A673 (cell line): ENCODE data around the gene GPR161. TPM values are rescaled to one million over a fixed set of nuclear protein-coding genes. Genes with fewer than 3 reads are reported as not detected.
A peak's percentile ranks its signal among the peaks of the same experiment; 100 is the strongest.

Experiments
- BruUV-seq: library from RNA; stranded (reverse); fragments of 400-500 nt; replicated peaks from 2 replicates; lab custom pipeline; 2021; lab: Mats Ljungman, UMichigan
- CTCF ChIA-PET: fragments of 300-600 bp; sonication (Branson Sonifier 250); formaldehyde crosslinking; loops from one replicate; lab custom pipeline; 2022; ENCODE audit warnings: antibody characterized with exemption; lab: Charles Lee
- POLR2A ChIA-PET: fragments of 300-600 bp; sonication (Branson Sonifier 250); formaldehyde crosslinking; loops from one replicate; lab custom pipeline; 2022; ENCODE audit warnings: antibody characterized with exemption; ENCODE audit not compliant: low non-redundant PET; lab: Charles Lee
- DNase-seq: peaks from one replicate; pipeline ENCODE4 v3.0.0-alpha.2; 2015; ENCODE audit warnings: low spot score
- H3K27ac ChIP-seq: fragments of 200-600 bp; sonication (generic); 2 replicates; pipeline ENCODE4 v1.5.1; 2016; ENCODE audit warnings: mixed run types, low read depth, mild to moderate bottlenecking, mixed read lengths, antibody characterized with exemption, low read length; ENCODE audit not compliant: poor library complexity, severe bottlenecking
- H3K27me3 ChIP-seq: fragments of 200-600 bp; sonication (generic); replicated peaks from 2 replicates; pipeline ENCODE4 v1.6.1; 2017; ENCODE audit warnings: mixed run types, low read depth, mild to moderate bottlenecking, mixed read lengths, antibody characterized with exemption, low read length; ENCODE audit not compliant: insufficient read depth, poor library complexity
- H3K36me3 ChIP-seq: fragments of 200-600 bp; sonication (generic); 2 replicates; pipeline ENCODE4 v1.6.1; 2016; ENCODE audit warnings: mixed run types, mild to moderate bottlenecking, mixed read lengths, antibody characterized with exemption, low read length; ENCODE audit not compliant: insufficient read depth, poor library complexity, severe bottlenecking
- H3K4me1 ChIP-seq: fragments of 200-600 bp; sonication (generic); 2 replicates; pipeline ENCODE4 v1.6.1; 2017; ENCODE audit warnings: mixed run types, mild to moderate bottlenecking, mixed read lengths, antibody characterized with exemption, low read length; ENCODE audit not compliant: insufficient read depth, poor library complexity, severe bottlenecking
- H3K4me3 ChIP-seq: fragments of 200-600 bp; sonication (generic); 2 replicates; pipeline ENCODE4 v1.5.1; 2016; ENCODE audit warnings: low read depth, mixed run types, mild to moderate bottlenecking, mixed read lengths, low read length; ENCODE audit not compliant: poor library complexity, severe bottlenecking
- H3K9me3 ChIP-seq: fragments of 200-600 bp; sonication (generic); 2 replicates; pipeline ENCODE4 v1.6.1; 2016; ENCODE audit warnings: mixed run types, low read depth, mild to moderate bottlenecking, mixed read lengths, antibody characterized with exemption, low read length; ENCODE audit not compliant: poor library complexity, severe bottlenecking
- EZH2 ChIP-seq: fragments of 200-600 bp; sonication (generic); IDR thresholded peaks from 2 replicates; pipeline ENCODE4 v1.6.1; 2017; ENCODE audit warnings: borderline replicate concordance, low read depth, mild to moderate bottlenecking, mixed read lengths, antibody characterized with exemption, low read length; ENCODE audit not compliant: poor library complexity, severe bottlenecking
- intact Hi-C: fragments of 100-400 bp; cut with micrococcal nuclease; formaldehyde crosslinking; loops from one replicate; pipeline ENCODE4 v1.10.0; 2022; ENCODE audit not compliant: unreplicated experiment
- total RNA-seq: library from RNA; stranded (reverse); gene quantifications from 2 replicates; pipeline ENCODE4 v1.2.3, GENCODE V29; 2021
- TF ChIP-seq, protein P1 (sequence below): fragments of 300-800, 200-600 bp; sonication (generic); conservative IDR thresholded peaks from 2 replicates; pipeline ENCODE4 v1.5.1; 2017; ENCODE audit warnings: low read depth, mild to moderate bottlenecking, antibody characterized with exemption, low read length, moderate library complexity, mixed read lengths

GPR161 gene
- total RNA-seq, 1 experiment from 2014 or later: 17.4 TPM

DNA sequence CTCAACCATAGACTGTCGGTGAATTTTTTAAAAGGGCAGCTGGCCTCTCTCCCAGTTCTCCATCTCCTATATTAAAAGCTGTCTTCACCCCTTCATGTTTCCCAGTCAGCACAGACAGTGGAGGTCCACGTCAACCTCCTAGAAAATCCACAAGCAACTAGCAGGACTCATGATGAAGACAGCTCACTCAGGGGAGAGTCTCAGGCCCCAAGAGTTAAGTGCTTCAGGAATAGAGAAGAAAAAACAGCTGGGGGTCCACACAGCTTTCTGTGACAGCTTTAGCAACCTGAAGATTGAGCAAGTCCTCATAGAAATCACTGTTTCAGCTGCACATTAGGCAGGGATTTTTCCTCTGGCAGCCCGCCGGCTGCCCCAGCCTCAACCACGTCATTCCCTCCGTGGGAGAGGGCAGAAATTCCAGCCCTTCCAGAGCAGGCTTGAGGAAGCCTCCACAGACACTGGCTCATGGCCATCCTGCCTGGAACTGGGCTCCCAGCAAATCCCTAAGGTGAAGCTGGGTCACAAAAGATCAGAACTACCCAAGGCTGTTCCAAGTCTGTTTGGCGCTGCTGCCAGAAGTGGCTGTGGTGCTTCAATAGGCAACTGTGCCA, 15.2 kb downstream of the GPR161 start:
- DNase-seq: peak; percentile 25
- H3K4me3 ChIP-seq: no peak overlapping the region
- ChIA-PET POLR2A (no interaction called here), CTCF (no interaction called here)
- no peaks in the 10 kb centered on the region for H3K27me3 ChIP-seq
- H3K9me3 ChIP-seq: no peaks in the 10 kb centered on the region
- BruUV-seq: no TSS peak
- no peaks in the 10 kb centered on the region for H3K36me3 ChIP-seq
- H3K4me1 ChIP-seq: peaks cover 22% of the 10 kb centered on the region
- no peak overlapping the region for H3K27ac ChIP-seq
- intact Hi-C loops: no loop called here
- TF ChIP-seq, protein P1, sequence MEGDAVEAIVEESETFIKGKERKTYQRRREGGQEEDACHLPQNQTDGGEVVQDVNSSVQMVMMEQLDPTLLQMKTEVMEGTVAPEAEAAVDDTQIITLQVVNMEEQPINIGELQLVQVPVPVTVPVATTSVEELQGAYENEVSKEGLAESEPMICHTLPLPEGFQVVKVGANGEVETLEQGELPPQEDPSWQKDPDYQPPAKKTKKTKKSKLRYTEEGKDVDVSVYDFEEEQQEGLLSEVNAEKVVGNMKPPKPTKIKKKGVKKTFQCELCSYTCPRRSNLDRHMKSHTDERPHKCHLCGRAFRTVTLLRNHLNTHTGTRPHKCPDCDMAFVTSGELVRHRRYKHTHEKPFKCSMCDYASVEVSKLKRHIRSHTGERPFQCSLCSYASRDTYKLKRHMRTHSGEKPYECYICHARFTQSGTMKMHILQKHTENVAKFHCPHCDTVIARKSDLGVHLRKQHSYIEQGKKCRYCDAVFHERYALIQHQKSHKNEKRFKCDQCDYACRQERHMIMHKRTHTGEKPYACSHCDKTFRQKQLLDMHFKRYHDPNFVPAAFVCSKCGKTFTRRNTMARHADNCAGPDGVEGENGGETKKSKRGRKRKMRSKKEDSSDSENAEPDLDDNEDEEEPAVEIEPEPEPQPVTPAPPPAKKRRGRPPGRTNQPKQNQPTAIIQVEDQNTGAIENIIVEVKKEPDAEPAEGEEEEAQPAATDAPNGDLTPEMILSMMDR: no peak
- no peak for TF ChIP-seq EZH2

DNA sequence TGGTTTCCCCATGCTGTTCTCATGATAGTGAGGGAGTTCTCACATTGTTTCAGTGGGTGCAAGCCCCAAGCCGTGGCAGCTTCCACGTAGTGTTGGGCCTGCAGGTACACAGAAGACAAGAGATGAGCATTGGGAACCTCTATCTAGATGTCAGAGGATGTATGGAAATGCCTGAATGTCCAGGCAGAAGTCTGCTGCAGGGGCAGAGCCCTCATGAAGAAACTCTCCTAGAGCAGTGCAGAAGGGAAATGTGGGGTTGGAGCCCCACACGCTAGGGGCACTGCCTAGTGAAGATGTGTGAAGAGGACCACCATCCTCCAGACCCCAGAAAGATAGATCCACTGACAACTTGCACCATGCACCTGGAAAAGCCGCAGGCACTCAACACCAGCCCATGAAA, 17.0 kb downstream of the GPR161 start:
- Histone ChIP-seq H3K36me3 (no peaks in the 10 kb centered on the region), H3K4me1 (peaks cover 16% of the 10 kb centered on the region), H3K27ac (no peak overlapping the region), H3K4me3 (no peak overlapping the region), H3K27me3 (no peaks in the 10 kb centered on the region), H3K9me3 (no peaks in the 10 kb centered on the region)
- intact Hi-C loops: no loop called here
- TF ChIP-seq EZH2: no peak
- TF ChIP-seq, protein P1: no peak
- no peak for DNase-seq
- ChIA-PET CTCF (interaction anchor here (1.1 kb wide), 1 partner anchor 116 kb away, joined by 3 read pairs; no protein-coding TSS in a partner anchor), POLR2A (no interaction called here)
- BruUV-seq: no TSS peak

DNA sequence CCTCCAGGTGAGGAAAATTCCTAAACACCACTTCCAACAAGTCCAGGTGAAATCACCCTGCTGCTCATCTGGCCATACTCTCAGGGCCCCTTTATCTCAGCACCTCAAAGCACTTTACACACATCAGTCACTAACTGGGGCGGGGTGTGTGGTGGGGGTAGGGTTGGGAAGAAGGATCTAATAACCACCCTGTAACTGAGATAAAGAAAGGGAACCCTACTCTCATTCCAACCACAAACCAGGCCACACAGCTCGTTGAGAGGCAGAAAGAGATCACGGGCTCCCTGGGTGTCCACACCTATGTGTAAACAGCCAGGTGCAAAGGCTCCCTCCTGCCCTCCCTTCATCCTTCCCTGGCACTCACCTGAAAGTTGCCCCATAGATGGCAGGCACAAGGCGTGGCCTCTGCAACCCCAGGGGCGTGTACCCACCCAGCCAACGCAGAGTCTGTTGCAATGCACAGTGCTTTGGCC, 20.4 kb downstream of the GPR161 start:
- CTCF ChIA-PET: interaction anchor here (0.9 kb wide), 1 partner anchor 31 kb away, joined by 4 read pairs; no protein-coding TSS in a partner anchor
- POLR2A ChIA-PET: interaction anchor here (0.8 kb wide), 1 partner anchor 18 kb away, joined by 6 read pairs; no protein-coding TSS in a partner anchor
- DNase-seq: no peak
- Histone ChIP-seq H3K4me1 (peaks cover under 1% of the 10 kb centered on the region), H3K27ac (no peak overlapping the region), H3K27me3 (no peaks in the 10 kb centered on the region), H3K4me3 (no peak overlapping the region), H3K9me3 (no peaks in the 10 kb centered on the region), H3K36me3 (no peaks in the 10 kb centered on the region)
- BruUV-seq: no TSS peak
- intact Hi-C loops: no loop called here
- no peak for TF ChIP-seq EZH2
- TF ChIP-seq, protein P1: no peak
